Activated naive CD4-positive, alpha-beta T cell treated with anti-CD3 and anti-CD28 coated beads, Interleukin-2, amount 10 ng/mL, durations not matched to agents 7 days and 5 days (primary cell): ENCODE results near the gene RRBP1.

Source experiments
- CTCF ChIA-PET: fragments of 350-600 bp; sonication (Branson Sonifier 250); formaldehyde crosslinking; loops from one replicate; lab custom pipeline; 2021; ENCODE audit warnings: antibody characterized with exemption; lab: Charles Lee
- DNase-seq: peaks from one replicate; pipeline ENCODE4 v3.0.0-alpha.2; 2020
- H3K27ac Mint-ChIP-seq: one replicate; pipeline ENCODE4 v1.8.0; 2021; ENCODE audit warnings: mild to moderate bottlenecking, moderate library complexity, mixed read lengths
- H3K27me3 Mint-ChIP-seq: one replicate; pipeline ENCODE4 v1.8.0; 2021; ENCODE audit warnings: mild to moderate bottlenecking, mixed read lengths
- H3K36me3 Mint-ChIP-seq: one replicate; pipeline ENCODE4 v1.8.0; 2021; ENCODE audit warnings: mixed read lengths
- H3K4me1 Mint-ChIP-seq: one replicate; pipeline ENCODE4 v1.8.0; 2021; ENCODE audit warnings: mixed read lengths
- H3K4me3 Mint-ChIP-seq: one replicate; pipeline ENCODE4 v1.8.0; 2021; ENCODE audit warnings: mild to moderate bottlenecking, moderate library complexity, mixed read lengths
- H3K9me3 Mint-ChIP-seq: one replicate; pipeline ENCODE4 v1.8.0; 2021; ENCODE audit warnings: mixed read lengths

Gene RRBP1

DNA sequence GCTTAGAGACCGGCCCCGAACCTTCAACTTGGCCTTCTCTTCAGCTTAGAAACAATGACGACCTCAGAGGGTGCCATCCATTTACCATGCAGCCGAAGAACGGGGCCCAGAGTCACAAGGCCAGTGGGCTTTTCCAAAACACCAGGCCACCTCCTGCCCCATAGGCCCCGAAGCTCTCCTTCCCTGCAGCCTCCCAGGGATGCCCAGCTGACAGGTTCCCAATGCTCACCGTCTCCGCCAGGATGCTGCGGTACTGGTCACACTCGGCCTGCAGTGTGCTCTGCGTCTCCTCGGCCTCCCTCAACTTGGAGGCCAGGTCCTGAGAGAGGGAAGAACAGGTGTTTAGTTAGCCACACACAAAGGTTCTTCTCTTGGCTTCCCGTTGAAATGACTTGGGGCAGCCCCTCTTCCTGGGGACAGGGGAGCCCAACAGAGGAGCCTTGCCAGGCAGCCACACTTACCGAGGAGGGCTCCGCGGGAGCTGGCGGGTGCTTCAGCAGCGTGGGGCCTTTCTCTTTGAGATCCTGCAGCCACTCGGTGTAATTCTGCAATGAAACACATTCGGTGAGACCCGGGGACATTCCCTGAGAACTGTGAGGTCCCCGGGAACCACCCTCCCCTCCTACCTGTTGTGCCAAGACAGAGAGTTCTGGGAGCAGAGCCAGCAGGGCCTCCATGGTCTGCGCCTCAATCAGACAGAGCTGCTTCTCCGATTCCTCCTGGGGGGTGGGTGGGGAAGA is 60.6 kb downstream of the RRBP1 start:
- H3K27ac Mint-ChIP-seq, result peak overlapping the region; percentile 11
- peak; percentile 16 for DNase-seq

DNA sequence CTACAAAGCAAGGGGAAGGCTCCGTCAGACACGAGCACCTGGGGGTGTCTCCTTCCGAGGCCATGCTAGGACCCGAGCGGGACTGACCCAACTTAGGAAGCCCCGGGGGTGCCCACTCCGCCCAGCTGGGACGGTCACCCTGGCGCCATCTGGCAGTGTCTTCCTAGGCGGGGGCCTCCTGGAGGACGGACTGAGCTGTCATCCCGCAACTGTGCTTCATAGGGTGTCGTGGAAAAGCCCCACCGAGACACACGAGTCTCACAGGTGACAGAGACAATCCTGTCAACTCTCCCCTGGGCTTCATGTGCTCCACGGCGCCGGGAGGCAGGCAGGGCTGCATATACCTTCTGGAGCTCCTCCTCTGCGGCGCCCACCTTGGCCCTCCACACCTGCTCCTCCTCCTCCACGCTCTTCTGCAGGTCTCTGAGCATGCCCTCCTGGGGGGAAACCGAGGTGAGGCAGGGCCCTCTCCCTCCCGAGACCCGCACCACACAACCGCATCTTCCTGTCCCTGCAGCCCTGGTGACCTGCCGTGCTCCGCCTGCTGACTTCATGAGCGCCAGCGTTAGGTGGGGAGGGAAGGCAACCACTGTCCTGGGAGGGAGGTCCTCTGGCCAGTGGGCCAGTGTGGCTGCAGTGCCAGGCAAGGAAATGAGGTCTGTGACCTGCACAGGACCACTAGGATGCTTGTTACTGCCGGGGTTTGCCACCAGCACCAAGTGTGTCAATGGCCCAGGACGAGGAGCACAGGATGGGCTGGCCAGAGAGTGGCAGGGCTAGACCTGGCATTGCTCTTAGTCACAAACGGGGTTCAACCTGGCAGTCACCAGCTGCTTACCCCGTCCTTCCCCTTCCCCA is 61.4 kb downstream of the RRBP1 start:
- Mint-ChIP-seq H3K36me3 (peaks cover 24% of the 10 kb centered on the region), H3K4me3 (no peak overlapping the region), H3K9me3 (no peaks in the 10 kb centered on the region), H3K4me1 (no peaks in the 10 kb centered on the region), H3K27me3 (no peaks in the 10 kb centered on the region), H3K27ac (no peak overlapping the region)
- peak; percentile 14 for DNase-seq
- CTCF ChIA-PET, result no interaction called here

More for the DNA sequence above, 60.6 kb downstream of the RRBP1 start:
- H3K4me1 Mint-ChIP-seq, result no peaks in the 10 kb centered on the region
- H3K4me3 Mint-ChIP-seq, result no peak overlapping the region
- CTCF ChIA-PET, result interaction anchor here (0.8 kb wide), 1 partner anchor 9 kb away, joined by 3 read pairs; no protein-coding TSS in a partner anchor
- H3K9me3 Mint-ChIP-seq, result no peaks in the 10 kb centered on the region
- H3K27me3 Mint-ChIP-seq, result no peaks in the 10 kb centered on the region
- peaks cover 29% of the 10 kb centered on the region for H3K36me3 Mint-ChIP-seq

- no peak overlapping the region for H3K27ac Mint-ChIP-seq
- CTCF ChIA-PET, result interaction anchor here (3.2 kb wide), 1 partner anchor 115 kb away, joined by 18 read pairs; no protein-coding TSS in a partner anchor
- H3K36me3 Mint-ChIP-seq, result peaks cover 20% of the 10 kb centered on the region
- H3K4me1 Mint-ChIP-seq, result no peaks in the 10 kb centered on the region
- DNase-seq, result peak; percentile 16
- H3K4me3 Mint-ChIP-seq, result no peak overlapping the region
- no peaks in the 10 kb centered on the region for H3K27me3 Mint-ChIP-seq
- H3K9me3 Mint-ChIP-seq, result no peaks in the 10 kb centered on the region
Measured at GRCh38 chr20:17619351-17620093, 62.5 kb downstream of the RRBP1 start.

GRCh38 chr20:17618673-17619013 is 63.4 kb downstream of the RRBP1 start:
- H3K27ac Mint-ChIP-seq, result no peak overlapping the region
- H3K4me3 Mint-ChIP-seq, result no peak overlapping the region
- CTCF ChIA-PET, result interaction anchor here (0.6 to 3.2 kb wide), 4 partner anchors 83 to 522 kb away, joined by 3 to 20 read pairs (median 11); no protein-coding TSS in a partner anchor
- no peak for DNase-seq
- H3K36me3 Mint-ChIP-seq, result peaks cover 19% of the 10 kb centered on the region
- H3K9me3 Mint-ChIP-seq, result no peaks in the 10 kb centered on the region
- no peaks in the 10 kb centered on the region for H3K4me1 Mint-ChIP-seq
- no peaks in the 10 kb centered on the region for H3K27me3 Mint-ChIP-seq

DNA sequence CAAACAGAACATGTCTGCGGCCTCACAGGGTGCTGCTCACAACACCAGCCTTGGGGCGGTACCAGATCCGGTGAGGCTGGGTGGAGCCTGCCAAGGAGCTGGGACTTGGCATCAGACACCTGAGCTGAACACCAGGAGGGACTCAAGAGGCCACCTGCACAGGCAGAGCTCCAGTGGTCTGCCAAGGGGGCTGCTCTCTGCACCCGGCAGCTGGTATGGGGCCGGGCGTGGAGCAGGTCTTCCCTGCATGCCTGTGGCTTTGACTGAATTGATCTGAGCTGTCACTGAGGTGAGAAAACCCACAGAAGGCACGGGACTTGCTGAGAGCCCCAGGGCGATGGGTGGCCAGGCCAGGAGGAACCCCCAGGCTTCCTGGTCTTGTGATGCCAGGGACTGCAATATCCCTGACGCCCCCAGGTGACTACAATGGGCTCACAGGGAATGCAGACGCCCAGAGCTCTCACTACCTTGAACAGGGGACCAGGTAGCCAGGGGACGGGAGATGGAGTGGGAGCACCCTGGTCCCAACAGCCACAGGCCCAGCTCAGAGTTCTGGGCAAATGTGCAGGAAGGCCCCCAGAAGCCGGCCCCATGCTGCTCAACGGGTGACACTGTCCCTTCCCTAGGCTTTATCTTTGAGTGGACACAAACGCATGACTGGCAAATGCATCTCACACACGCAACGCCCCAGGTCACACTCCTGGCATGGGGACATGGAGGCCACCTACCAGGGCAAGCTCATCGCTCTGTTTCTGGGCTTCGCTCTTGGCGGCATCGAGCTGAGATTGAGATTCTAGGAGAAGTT is 64.0 kb downstream of the RRBP1 start:
- H3K36me3 Mint-ChIP-seq, result peaks cover 19% of the 10 kb centered on the region
- H3K4me1 Mint-ChIP-seq, result no peaks in the 10 kb centered on the region
- H3K27me3 Mint-ChIP-seq, result no peaks in the 10 kb centered on the region
- peak; percentile 18 for DNase-seq
- no peaks in the 10 kb centered on the region for H3K9me3 Mint-ChIP-seq
- H3K27ac Mint-ChIP-seq, result peak overlapping the region; percentile 69
- no peak overlapping the region for H3K4me3 Mint-ChIP-seq
- CTCF ChIA-PET, result interaction anchor here (0.6 to 3.2 kb wide), 5 partner anchors 82 to 522 kb away, joined by 3 to 20 read pairs (median 4); no protein-coding TSS in a partner anchor

GRCh38 chr20:17617212-17617867 is 64.7 kb downstream of the RRBP1 start:
- Mint-ChIP-seq H3K9me3 (no peaks in the 10 kb centered on the region), H3K27me3 (no peaks in the 10 kb centered on the region), H3K27ac (peak overlapping the region; percentile 69), H3K4me1 (peaks cover 6% of the 10 kb centered on the region), H3K4me3 (no peak overlapping the region), H3K36me3 (peaks cover 19% of the 10 kb centered on the region)
- CTCF ChIA-PET, result interaction anchor here (0.6 to 3.2 kb wide), 3 partner anchors 82 to 112 kb away, joined by 3 to 20 read pairs (median 18); no protein-coding TSS in a partner anchor
- DNase-seq, result peak; percentile 59

GRCh38 chr20:17616480-17617211 is 65.4 kb downstream of the RRBP1 start:
- H3K36me3 Mint-ChIP-seq, result peaks cover 16% of the 10 kb centered on the region
- H3K27me3 Mint-ChIP-seq, result no peaks in the 10 kb centered on the region
- CTCF ChIA-PET, result interaction anchor here (0.6 to 3.2 kb wide), 5 partner anchors 76 to 378 kb away, joined by 3 to 20 read pairs (median 6); no protein-coding TSS in a partner anchor
- no peaks in the 10 kb centered on the region for H3K9me3 Mint-ChIP-seq
- H3K4me3 Mint-ChIP-seq, result no peak overlapping the region
- peaks cover 13% of the 10 kb centered on the region for H3K4me1 Mint-ChIP-seq
- peak; percentile 16 for DNase-seq
- H3K27ac Mint-ChIP-seq, result no peak overlapping the region

- Mint-ChIP-seq H3K9me3 (no peaks in the 10 kb centered on the region), H3K4me1 (peaks cover 20% of the 10 kb centered on the region), H3K27ac (no peak overlapping the region), H3K4me3 (no peak overlapping the region), H3K27me3 (no peaks in the 10 kb centered on the region), H3K36me3 (peaks cover 16% of the 10 kb centered on the region)
- DNase-seq, result peak; percentile 17
- CTCF ChIA-PET, result interaction anchor here (0.6 to 1.5 kb wide), 6 partner anchors 9 to 381 kb away, joined by 3 to 6 read pairs (median 3); no protein-coding TSS in a partner anchor
Measured at GRCh38 chr20:17615645-17616479, 66.2 kb downstream of the RRBP1 start.

DNA sequence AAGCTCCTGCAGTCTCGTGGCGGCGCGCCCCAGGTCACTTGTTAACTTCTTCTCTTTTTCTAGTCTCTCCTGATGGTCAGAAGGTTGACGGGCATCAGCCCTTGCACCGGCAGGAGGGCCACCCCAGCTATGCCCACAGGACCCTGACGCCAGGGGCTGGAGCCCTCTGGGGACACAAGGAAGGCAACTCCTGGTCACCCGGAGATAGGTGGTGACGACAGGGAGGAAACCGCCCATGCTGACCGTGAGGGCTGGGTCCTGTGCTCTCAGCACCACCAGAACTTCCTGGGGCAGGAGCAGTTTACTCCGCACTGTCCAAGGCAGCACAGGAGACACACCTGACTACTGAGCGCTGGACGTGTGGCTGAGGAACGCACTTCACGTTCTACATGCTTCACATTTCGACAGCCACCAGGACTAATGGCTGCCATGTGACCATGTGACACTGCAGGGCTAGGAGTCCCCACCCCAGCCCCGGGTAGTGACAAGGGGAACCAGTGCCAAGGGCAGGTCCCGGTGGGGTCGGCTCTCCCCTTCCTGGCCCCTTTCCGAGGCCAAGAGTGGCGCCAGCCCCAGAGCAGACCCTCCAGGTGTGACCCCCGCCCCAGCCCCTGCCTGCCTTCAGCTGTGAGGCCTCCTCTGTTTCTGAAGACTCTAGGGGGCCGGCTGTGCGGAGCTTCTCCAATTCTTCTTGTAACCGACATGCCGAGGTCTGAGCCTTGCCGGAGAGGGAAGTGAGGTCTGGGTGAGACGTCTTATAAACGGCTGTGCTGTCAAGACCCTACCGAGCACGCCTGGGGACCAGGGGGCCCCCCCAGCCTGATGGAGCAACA is 67.0 kb downstream of the RRBP1 start:
- no peak overlapping the region for H3K4me3 Mint-ChIP-seq
- H3K4me1 Mint-ChIP-seq, result peaks cover 28% of the 10 kb centered on the region
- peak overlapping the region; percentile 76 for H3K27ac Mint-ChIP-seq
- peaks cover 17% of the 10 kb centered on the region for H3K36me3 Mint-ChIP-seq
- peak; percentile 17 for DNase-seq
- CTCF ChIA-PET, result interaction anchor here (0.6 to 1.5 kb wide), 4 partner anchors 8 to 382 kb away, joined by 3 to 6 read pairs (median 4); no protein-coding TSS in a partner anchor
- no peaks in the 10 kb centered on the region for H3K9me3 Mint-ChIP-seq
- no peaks in the 10 kb centered on the region for H3K27me3 Mint-ChIP-seq

- peaks cover 35% of the 10 kb centered on the region for H3K4me1 Mint-ChIP-seq
- peak overlapping the region; percentile 76 for H3K27ac Mint-ChIP-seq
- no peak overlapping the region for H3K4me3 Mint-ChIP-seq
- no peaks in the 10 kb centered on the region for H3K27me3 Mint-ChIP-seq
- no peaks in the 10 kb centered on the region for H3K9me3 Mint-ChIP-seq
- DNase-seq, result peak; percentile 19
- CTCF ChIA-PET, result interaction anchor here (1.2 kb wide), 1 partner anchor 77 kb away, joined by 3 read pairs; no protein-coding TSS in a partner anchor
- H3K36me3 Mint-ChIP-seq, result peaks cover 18% of the 10 kb centered on the region
Measured at GRCh38 chr20:17614176-17614811, 67.7 kb downstream of the RRBP1 start.
